GM19238 (cell line): ENCODE results near the gene CISH.

Experiments used
- DNase-seq: peaks from one replicate; pipeline ENCODE4 v3.0.0; 2011; ENCODE audit warnings: low spot score; ENCODE audit not compliant: insufficient read length

CISH gene

GRCh38 chr3:50611464-50612233 is at the start of gene CISH:
Gene CISH, minus strand, starts transcription at chr3:50611774. Its CDS starts 124 bp downstream, at chr3:50611650.
- DNase-seq = peak; percentile 87

- no peak for DNase-seq
These were observed 48.8 kb upstream of the CISH start for GRCh38 chr3:50660386-50660785.

GRCh38 chr3:50658831-50659230 is 47.3 kb upstream of the CISH start:
- no peak for DNase-seq

- DNase-seq = no peak
These were observed 46.8 kb upstream of the CISH start for GRCh38 chr3:50658416-50658815.

GRCh38 chr3:50657816-50658215 is 46.2 kb upstream of the CISH start:
- DNase-seq = no peak

GRCh38 chr3:50657407-50657806 is 45.8 kb upstream of the CISH start:
- DNase-seq = no peak

- DNase-seq = no peak
These were observed 45.0 kb upstream of the CISH start for GRCh38 chr3:50656417-50657195.

GRCh38 chr3:50655009-50655830 is 43.6 kb upstream of the CISH start:
- DNase-seq = no peak

- no peak for DNase-seq
These were observed 42.5 kb upstream of the CISH start for GRCh38 chr3:50653937-50654595.

- DNase-seq = no peak
These were observed 41.1 kb upstream of the CISH start for GRCh38 chr3:50652709-50653108.

- DNase-seq = no peak
These were observed 40.5 kb upstream of the CISH start for GRCh38 chr3:50651920-50652529.

- no peak for DNase-seq
These were observed 39.9 kb upstream of the CISH start for GRCh38 chr3:50651445-50651844.

GRCh38 chr3:50650018-50650417 is 38.4 kb upstream of the CISH start:
- DNase-seq = no peak

- no peak for DNase-seq
These were observed 37.9 kb upstream of the CISH start for GRCh38 chr3:50649451-50649931.

GRCh38 chr3:50648944-50649343 is 37.4 kb upstream of the CISH start:
- DNase-seq = no peak

- no peak for DNase-seq
These were observed 36.7 kb upstream of the CISH start for GRCh38 chr3:50648313-50648712.

- no peak for DNase-seq
These were observed 33.8 kb upstream of the CISH start for GRCh38 chr3:50645378-50645777.

- no peak for DNase-seq
These were observed 33.0 kb upstream of the CISH start for GRCh38 chr3:50644561-50644960.

- DNase-seq = no peak
These were observed 30.8 kb upstream of the CISH start for GRCh38 chr3:50642382-50642781.

GRCh38 chr3:50639055-50639494 is 27.5 kb upstream of the CISH start:
- no peak for DNase-seq

- DNase-seq = no peak
These were observed 26.4 kb upstream of the CISH start for GRCh38 chr3:50637945-50638344.
